Ishikawa (cell line): ENCODE results near the gene AQP7.

Experiments used
- EP300 ChIP-seq: IDR thresholded peaks from 2 replicates; pipeline ENCODE4 v1.6.1; 2012; ENCODE audit warnings: borderline replicate concordance
- FOXM1 ChIP-seq: IDR thresholded peaks from 2 replicates; pipeline ENCODE4 v1.6.1; 2012; ENCODE audit warnings: low read depth, borderline replicate concordance

- no peak for TF ChIP-seq EP300
- no peak for TF ChIP-seq FOXM1
Measured at GRCh38 chr9:33374190-33374589, 28.2 kb downstream of the AQP7 start.
